G401.6 (cell line): ENCODE results near the gene FLCN.
"Not testable (repeated sequence)": the region's sequence is repeated elsewhere in the genome, so short reads cannot be mapped to it uniquely, and the experiment has no call there.

ENCODE experiments used
- FAIRE-seq: peaks from 2 replicates; lab custom pipeline; 2012; peaks lifted over from hg19 to GRCh38; lab: Jason Lieb, UNC

The FLCN gene

DNA sequence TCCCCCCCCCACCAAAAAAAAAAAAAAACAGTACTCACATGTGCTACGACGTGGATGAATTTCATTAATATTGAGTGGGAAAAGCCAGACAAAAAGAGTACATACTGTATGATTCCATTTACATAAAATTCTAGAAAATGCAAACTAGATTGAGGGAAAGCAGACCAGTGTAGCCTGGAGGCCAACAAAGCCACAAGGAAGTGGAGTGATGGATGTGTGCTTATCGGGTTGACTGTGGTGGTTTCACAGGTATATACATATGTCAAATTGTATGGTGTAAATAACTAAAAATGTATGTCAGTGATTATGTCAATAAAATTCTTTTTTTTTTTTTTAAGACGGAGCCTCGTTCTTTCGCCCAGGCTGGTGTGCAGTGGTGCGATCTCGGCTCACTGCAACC lies 29.0 kb downstream of the FLCN start:
- no peak for FAIRE-seq

DNA sequence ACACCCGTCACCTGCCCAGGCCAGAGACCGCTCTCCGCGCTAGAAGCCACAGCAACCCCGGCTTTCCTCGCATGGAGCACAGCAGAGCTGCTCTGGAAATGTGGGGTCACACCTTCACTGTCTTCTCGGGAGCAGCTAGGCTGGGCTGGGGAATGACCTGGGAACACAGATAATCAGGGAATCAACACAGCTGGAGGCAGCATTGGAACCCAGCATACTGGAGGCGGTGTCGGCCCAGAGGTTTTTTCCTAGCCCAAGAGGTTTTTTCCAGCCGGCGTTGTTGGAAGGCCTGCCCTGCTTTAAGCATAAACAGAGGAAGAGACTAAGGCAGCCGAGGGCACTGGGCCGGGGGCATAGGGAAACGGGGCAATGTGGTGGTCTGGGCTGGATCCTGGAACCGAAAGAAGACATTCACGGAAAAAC lies 30.0 kb downstream of the FLCN start:
- no peak for FAIRE-seq

DNA sequence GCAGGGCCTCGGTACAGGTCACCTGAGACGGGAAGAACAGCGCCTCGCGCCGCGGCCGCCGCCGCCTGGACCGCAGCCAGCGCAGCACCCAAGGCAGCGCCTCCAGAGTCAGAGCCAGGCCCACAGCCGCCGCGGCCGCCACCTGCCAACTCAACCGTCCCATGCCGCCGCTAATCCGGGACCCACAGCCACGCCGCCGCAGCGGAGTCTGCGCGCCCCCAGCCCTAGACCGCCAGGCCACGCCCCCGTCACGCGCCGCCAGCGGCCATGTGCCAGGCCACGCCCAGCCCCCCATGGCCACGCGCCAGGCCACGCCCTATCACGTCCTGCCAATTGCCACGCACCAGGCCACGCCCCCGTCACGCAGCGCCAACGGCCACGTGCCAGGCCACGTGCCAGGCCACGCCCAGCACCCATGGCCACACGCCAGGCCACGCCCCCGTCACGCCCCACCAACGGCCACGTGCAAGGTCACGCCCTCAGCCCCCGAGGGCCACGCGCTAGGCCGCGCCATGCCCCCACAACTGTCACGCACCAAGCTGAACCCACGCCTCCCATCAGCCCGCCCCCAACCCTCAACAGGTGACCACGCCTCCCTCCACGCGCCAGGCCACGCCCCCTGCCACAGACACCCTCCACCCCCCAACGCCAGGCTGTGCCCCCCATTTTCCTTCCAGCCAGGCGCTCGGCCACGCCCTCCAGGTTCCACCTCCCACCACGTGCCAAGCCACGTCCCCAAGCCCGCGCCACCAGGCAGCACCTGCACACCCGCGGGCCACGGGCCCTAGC lies 30.6 kb downstream of the FLCN start, which contains the start of gene PLD6:
PLD6 (minus strand) TSS at position 210 of the 789 bp plus-strand sequence; CDS start at position 163, 47 bp downstream.
- peak; percentile 6 for FAIRE-seq

DNA sequence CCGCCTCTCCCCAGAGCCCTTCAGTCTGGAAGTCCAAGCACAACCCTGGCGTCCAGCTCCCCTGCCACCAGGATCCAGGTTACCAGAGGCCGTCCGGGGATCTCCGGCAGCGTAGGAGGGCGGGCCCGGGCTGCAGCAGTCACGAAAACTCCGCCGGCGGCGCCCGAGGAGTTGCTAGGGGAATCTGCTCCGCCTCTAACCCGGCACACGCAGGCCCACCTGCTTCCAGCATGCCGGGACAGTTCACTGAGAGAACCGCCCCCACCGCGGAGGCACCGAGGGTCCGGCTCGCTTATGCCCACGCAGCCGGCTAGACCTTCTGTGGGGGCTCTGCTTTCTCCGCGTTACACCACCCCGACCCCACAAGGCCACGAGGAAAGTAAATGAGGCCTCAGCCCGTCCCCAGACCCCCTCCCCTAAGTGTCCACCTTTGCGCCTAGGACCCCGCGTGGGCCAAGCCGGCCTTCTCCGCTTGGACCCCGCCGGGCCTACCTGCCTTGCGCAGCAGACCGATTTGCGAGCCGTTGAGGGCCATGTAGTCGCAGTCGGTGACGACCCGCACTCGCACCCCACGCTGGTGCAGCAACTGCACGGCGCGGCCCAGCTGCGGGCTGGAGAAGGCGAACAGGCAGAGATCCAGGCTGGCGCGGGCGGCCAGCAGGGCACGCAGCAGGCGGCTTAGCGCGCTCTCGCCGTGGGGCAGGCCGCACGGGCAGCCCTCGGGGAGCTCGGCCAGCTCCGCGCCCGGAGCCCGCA lies 31.4 kb downstream of the FLCN start:
- FAIRE-seq = no peak

DNA sequence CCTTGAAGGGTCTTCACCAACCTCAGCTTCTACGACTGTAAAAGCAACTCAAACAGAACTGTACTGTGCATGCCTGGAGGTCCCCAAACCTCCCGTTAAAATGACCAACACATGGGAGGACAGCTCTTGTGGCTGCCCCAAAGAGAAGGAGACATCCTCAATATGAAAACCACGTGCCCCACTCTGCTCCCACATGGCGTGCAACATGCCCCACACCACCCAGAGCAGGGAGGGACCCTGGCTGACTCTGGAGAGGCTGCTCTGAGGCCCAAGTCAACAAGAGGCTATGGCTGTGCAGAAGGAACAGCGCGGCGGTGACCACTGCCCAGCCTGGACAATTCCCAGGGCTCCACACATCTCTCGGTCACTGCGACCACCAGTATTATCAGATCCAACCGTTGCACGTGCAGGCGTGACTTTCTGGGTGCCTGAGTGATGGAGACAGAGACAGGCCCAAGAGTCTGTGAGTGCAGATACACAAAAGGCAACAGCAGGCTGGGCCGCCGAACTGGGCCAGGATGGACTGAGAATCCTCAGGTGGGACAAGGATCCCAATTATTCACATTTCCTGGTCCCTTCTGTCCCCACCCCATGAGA lies 32.2 kb downstream of the FLCN start:
- no peak for FAIRE-seq

DNA sequence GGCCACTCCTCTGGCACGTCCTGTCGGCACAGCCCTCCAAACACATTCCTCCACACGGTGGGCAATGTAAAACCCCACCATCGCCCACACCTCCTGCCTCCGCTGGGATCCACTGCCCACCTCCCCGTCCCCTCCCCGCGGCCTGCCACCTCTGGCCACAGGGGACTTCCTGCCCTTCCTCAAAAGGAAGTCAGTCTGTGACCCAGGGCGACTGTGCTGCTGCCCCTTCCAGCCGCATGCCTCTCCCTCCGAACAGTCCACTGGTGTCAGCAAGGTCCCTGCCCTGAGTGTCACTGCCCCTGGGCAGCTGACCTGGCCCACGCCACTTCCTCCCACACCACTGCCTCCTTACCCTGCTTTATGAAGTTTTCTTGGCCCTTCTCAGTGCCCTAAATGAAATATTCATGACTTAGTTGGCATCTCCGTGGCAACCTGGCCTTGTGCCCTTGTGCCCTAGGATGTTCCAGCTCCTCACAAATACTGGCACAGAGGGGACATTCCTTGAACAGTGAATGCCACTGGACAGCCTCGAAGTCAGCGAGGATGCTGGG lies 32.9 kb downstream of the FLCN start:
- FAIRE-seq = no peak

DNA sequence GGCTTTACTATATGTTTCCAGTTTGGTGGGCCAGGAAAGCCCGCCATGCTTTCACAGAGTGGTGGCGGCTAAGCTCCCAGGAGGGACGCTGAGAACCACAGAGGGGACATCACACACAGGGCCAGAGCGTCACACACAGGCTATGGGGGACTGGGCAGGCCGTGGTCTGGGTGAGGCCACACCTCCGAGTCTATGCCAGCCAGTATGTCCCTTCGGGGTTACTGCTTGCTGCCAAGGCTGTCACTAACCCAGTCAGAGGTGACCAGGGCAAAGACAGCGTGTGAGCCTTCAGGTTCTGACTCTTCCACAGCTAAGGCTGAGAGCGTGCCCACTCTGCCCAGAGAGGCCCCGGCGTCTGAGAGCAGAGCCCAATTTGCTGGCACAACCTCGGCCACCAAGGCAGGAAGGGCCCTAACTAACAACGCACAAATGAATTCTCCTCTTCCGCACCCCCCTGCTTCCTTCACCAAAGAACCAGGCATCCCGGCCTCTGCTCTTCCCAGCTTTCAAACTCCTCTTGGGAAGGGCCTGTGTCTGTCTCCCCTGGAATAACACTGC lies 33.7 kb downstream of the FLCN start:
- no peak for FAIRE-seq

DNA sequence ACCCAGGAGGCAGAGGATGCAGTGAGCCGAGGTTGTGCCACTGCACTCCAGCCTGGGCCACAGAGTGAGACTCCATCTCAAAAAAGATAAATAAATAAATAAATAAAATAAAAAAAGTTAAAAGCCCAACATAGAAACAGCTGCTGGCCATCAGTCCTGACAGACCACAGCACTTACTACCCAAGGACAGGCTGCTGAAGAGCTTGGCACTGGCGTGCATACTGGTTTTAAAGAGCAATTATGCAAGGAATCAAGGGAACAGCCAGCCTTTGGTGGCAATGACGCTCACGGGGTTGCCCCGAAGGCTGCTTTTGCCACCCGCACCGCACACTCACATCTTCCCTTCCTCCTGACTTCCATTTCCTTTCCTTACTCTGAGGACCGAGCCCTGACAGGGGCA lies 35.1 kb downstream of the FLCN start:
- no peak for FAIRE-seq

DNA sequence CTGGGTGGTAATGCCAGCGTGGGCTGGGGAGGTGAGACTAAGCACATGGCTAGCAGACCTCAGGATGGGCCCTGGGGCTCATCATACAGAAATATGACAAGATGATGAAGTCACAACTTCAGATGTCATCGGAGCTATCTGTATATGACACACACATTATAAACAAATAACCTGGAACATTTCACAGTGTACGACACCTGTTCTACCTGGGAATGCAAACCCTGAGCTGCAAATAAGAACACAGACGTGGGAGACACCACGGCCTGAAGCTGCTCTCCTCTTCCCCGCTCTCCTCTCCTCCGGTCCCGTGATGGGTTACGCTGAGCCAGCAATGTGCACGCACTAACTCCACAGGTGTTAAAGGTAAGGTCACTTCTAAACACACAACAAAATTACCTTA lies 35.7 kb downstream of the FLCN start:
- no peak for FAIRE-seq

DNA sequence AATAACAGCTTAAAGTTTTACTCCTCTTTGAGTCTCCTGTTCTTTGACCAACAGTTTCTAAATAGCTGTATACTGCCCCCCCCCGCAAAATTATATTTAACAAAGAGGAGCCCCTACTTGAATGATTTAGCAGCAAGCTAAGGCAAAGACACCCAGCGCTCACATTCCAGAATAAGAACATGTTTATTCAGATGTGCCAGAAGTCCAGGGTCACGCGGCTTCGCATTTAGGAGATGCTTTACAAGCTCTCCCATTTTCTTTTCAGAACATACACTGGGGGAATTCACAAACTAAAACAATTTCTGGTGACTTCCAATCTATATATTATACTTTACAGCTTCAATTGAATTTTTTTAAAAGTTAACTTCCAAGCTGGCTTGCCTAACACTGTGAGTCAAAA lies 36.1 kb downstream of the FLCN start:
- FAIRE-seq = no peak

DNA sequence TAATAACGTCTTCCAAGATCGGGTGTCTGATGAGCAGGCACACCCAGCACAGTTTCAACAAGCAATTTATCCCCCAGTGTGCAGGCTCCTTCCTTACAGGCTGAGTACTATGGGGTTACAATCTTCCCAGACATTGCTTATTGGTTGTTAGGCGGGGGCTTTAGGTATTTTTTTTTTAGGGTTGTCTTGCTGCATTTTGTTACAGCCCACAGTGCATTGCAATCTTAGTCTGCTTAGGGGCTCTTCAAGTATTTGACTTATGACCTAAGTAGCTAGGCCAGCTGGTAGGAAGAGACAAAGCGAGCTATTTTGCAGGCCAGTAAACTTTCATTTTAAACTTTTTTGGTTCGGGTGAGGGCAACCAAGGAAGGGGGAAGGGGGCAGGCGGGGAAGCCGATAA lies 36.7 kb downstream of the FLCN start:
- FAIRE-seq = no peak

DNA sequence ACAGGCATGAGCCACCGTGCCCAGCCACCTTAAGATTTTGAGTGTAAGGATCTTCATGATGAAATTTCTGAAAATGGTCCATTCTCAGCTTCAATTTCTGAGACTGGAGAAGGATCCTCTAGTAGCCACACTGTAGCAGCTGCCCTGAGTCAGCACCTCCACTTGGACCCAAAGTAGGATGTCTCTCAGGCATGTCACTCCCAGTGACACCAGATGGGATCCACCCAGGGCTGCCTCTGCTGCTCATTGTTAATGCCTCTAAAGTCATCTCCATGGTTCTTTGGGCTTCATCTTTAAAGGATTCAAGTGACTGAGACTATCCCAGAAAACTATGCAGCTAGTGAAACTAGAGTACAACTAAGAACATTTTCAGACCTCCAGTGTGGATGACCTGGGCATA lies 38.7 kb downstream of the FLCN start:
- FAIRE-seq = no peak

DNA sequence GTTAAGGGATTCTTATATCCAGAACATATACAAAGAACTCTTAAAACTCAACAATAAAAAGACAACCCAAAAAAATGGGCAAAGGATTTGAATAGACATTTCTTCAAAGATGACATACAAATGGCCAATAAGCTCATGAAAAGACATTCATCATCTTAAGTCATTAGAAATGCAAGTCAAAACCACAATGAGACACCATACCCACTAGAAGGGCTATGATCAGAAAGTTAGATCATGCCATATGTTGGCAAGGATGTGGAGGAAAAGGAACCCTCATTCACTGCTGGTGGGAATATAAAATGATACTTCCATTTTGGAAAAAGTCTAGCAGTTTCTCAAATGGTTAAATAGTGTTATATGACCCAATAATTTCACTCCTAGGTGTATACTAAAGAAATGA lies 40.2 kb downstream of the FLCN start:
- FAIRE-seq = no peak

DNA sequence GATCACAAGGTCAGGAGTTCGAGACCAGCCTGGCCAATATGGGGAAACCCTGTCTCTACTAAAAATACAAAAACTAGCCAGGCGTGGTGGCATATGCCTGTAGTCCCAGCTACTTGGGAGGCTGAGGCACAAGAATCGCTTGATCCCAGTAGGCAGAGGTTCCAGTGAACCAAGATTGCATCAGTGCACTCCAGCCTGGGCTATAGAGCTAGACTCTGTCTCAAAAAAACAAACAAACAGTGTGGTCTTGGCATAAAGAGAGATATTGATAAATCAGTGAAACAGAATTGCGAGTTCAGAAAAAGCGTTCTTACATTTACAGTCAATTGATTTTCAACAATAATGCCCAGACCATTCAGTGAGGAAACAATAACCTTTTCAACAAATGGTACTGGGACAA lies 41.5 kb downstream of the FLCN start:
- not testable (repeated sequence) for FAIRE-seq

DNA sequence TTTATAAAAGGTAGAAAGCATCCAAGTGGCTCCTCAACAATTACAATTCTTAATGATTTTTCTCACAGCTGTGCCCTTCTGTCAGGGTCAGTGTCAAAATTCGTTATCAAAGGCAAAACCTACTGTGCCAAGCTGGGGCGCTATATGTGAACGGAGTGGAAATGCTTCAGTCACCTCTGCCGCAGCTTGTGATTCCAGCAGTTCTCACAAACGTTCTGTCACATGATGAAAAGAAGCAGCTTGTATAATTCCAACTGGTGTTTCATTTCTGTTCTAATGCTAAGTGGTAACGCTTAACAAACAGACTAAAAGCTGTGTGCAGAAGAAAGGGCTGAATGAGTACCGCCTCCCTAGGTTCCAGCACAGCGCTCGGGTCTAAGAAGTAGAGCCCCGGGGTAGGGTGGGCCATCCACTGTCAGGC lies 45.0 kb downstream of the FLCN start:
- no peak for FAIRE-seq

DNA sequence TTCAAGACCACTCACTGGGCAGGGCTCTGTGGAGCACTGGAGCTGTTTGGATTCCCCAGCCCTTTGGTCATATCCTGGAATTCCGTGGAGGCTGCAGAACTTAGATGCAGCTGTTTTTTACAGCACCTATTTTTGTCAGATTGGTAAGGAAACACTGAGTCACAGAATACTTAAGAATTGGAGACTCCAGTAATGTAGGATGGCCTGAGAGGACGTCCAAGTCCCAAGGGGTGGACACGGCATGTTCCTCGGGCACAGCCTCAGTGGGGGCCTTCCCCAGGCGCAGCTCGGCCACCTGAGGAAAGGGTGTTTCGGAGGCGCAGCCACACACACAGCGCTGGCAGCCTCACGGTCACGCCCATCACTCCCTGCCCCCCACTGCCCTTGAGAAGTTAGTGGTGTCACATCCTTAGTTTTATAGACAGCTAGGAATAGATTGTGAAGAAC lies 45.6 kb downstream of the FLCN start:
- no peak for FAIRE-seq

DNA sequence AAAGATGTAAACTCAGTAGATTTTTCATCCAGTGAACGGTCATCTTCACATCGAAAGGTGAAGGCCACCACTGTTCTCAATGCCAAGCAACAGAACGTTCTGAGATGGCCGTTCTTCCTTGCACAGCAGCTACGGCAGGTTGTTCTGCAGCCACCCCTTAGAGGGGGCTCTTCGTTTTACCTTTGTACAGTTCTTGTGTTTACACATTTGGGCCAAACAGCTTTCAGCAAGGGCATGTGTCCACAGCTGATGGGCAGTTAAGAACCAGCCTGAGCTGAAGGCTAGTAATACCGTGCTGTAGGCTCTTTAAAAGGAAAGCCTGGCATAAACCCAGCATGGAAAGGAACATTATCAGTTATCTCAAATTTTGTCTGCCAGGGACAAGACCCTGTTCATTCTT lies 46.8 kb downstream of the FLCN start:
- FAIRE-seq = no peak

DNA sequence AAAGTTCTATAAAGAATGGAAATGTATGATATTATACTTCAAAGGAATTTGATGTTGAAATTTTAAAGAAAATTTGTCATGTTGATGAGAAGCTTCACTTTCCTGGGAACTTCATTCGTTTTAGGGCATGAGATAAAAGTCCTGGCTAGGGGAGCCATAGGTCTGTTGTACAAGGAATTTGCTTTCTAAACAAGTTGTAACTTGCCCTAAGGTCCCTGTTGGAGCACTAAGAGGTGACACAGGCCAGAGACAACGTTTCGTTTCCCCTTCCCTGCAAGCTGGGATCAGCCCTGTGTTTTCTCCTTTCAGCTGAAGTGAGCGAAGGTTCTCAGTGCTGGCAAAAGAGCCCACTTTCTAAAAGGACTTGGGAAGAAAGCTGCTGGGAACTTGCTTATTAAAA lies 47.4 kb downstream of the FLCN start:
- no peak for FAIRE-seq

DNA sequence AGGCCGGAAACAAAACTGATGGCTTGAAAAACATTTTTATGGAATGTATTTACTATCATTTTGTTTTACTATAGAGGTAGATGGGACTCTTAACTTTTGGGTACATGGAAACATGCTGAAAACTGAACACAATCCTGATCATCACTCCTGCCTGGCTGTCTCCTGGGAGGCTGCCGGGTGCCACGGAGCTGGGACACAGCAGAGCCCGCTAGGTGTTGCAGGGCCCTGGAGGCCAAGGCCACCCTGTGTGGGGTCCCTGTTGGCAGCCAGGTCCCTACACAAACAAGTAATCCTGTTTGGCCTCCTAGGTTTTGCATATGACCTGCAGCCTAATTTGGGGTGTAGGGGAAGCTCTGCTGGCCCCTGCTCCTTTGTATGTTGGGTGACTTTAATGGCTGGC lies 48.4 kb downstream of the FLCN start:
- no peak for FAIRE-seq

DNA sequence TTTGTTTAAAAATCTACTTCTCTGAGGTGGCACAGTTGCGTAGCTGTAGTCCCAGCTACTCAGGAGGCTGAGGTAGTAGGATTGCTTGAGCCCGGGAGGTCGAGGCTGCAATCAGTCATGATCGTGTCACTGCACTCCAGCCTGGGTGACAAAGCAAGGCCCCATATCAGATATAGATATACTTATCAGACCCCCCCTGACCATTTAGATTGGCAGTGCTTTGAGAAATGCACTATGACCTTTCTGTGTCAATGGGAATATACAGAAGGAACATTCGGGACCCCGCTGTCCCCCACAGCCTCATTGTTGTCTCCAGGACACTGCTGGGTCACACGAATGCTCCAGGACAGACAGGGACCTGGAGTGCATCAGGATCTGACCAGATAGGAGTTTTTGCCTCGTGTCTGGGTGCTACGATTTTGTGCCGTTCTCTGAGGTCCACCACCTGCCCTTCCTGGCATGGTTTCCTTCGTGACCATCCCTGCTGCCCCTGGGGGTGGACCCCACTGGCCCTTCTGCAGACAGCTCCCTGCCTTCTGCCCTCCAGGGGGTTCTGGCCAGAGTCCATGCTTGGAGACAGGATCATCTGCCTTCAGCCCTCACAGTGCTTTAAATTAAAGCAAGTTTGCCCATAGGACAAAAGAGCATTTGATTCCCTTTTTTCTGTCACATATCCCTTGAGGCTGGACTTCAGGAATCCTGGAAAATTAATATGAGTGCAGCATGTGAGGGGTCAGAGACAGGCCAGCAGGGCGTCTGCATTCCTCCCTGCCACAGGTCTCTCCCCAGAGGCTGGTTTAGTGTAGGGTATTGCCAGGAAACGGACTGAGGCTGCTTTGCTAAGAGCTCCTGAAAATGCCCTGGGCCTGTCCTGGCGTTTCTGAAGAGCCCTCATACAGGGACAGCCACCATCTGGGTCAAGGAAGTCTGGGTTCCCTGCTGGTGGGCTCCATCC lies 50.1 kb downstream of the FLCN start:
- no peak for FAIRE-seq

DNA sequence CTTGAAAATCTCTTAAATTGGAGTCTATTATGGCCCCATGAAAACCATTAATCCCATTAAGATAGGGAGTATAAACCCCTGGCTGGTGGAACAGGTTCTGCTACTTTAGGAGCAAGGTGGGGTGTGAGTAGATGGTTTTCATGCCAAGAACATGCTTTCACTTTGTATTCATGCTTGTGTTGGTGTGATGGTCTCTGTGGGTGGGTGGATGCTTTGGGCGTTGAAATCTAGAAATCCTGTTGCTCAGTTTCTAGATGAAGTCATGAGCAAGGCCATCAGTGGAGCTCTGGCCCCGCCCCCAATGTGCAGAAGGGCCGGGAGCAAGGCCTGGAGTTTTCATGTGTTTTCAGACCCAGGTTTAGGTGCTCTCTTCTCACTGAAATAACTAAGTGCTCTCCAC lies 50.9 kb downstream of the FLCN start:
- no peak for FAIRE-seq
